ENCODE results near the gene SUV39H2.
"Not testable (repeated sequence)": the region's sequence is repeated elsewhere in the genome, so short reads cannot be mapped to it uniquely, and the experiment has no call there.

Gene SUV39H2

DNA sequence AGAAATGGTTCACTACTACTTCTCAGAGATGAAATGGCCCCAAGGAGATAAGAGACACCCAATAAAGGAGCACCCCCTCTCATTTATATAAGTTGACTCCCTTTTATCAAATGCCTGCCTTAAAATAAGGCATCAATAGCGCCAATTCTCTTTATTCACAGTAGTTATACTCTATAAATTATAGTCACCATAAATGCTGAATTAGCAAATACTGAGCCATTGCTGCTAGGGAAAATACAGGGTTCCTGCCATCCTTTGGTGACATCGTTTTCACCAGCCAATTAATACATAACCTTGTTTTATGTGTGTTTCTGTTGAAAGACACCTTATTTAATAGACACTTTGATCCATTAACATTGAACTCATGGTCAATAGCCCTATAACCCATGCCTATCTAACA, 46.6 kb downstream of the SUV39H2 start:
- CTCF ChIA-PET = no interaction called here

DNA sequence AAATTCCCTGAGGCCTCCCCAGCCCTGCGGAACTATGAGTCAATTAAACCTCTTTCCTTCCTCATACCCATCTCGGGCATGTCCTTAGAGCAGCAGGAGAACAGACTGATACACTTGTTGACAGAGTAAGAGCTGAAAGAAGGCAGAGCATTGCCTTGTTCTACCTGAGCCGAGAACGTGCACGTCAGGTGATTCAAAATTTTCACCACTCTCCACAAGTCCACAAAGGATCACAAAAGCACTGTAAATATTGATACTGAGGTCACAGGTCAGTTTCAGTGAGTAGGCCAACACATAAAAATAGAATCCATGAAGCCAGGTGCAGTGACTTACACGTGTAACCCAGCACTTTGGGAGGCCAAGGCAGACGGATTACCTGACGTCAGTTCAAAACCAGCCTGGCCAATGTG, 47.4 kb downstream of the SUV39H2 start:
- CTCF ChIA-PET = no interaction called here
- no peak for DNase-seq (ENCODE audit: low spot score)
- TF ChIP-seq, protein P1, sequence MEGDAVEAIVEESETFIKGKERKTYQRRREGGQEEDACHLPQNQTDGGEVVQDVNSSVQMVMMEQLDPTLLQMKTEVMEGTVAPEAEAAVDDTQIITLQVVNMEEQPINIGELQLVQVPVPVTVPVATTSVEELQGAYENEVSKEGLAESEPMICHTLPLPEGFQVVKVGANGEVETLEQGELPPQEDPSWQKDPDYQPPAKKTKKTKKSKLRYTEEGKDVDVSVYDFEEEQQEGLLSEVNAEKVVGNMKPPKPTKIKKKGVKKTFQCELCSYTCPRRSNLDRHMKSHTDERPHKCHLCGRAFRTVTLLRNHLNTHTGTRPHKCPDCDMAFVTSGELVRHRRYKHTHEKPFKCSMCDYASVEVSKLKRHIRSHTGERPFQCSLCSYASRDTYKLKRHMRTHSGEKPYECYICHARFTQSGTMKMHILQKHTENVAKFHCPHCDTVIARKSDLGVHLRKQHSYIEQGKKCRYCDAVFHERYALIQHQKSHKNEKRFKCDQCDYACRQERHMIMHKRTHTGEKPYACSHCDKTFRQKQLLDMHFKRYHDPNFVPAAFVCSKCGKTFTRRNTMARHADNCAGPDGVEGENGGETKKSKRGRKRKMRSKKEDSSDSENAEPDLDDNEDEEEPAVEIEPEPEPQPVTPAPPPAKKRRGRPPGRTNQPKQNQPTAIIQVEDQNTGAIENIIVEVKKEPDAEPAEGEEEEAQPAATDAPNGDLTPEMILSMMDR (conservative IDR thresholded peaks at IDR 0.05; ENCODE audit: low read depth) = no peak
- POLR2A ChIA-PET (ENCODE audit: low non-redundant PET) = no interaction called here
- H3K27ac ChIP-seq = no peak overlapping the region

More for the DNA sequence above, 46.6 kb downstream of the SUV39H2 start:
- TF ChIP-seq, protein P1 (conservative IDR thresholded peaks at IDR 0.05; ENCODE audit: low read depth) = no peak
- no peak overlapping the region for H3K27ac ChIP-seq
- DNase-seq (ENCODE audit: low spot score) = no peak
- POLR2A ChIA-PET (ENCODE audit: low non-redundant PET) = no interaction called here

DNA sequence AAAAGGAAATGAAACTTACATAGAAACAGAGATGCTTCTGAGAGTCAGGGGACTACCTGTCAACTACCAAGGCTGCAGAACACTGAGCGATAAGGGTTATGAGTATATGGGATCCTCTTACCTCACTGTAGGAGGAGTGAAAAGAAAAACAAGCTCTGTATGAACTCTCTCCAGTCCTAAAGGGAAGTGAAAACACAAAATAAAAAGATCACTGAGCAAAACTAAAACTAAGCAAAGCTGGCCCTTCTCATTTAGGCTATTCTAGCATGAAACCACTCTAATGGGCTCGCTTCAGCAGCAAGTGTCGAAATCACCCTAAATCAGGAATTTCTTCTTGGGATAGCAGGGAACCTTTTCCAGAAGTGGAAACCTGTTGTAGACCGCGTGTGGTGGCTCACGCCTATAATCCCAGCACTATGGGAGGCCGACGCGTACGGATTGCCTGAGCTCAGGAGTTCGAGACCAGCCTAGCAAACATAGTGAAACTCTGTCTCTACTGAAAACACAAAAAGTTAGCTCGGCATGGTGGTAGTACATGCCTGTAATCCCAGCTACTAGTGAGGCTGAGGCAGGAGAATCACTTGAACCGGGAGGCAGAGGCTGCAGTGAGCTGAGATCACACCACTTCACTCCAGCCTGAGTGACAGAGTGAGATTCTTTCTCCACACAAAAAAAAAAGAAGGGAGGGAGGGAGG, 48.2 kb downstream of the SUV39H2 start:
- no peak for DNase-seq (ENCODE audit: low spot score)
- TF ChIP-seq, protein P1 (conservative IDR thresholded peaks at IDR 0.05; ENCODE audit: low read depth) = no peak
- ChIA-PET CTCF (no interaction called here), POLR2A (ENCODE audit: low non-redundant PET) (no interaction called here)
- H3K27ac ChIP-seq = no peak overlapping the region

DNA sequence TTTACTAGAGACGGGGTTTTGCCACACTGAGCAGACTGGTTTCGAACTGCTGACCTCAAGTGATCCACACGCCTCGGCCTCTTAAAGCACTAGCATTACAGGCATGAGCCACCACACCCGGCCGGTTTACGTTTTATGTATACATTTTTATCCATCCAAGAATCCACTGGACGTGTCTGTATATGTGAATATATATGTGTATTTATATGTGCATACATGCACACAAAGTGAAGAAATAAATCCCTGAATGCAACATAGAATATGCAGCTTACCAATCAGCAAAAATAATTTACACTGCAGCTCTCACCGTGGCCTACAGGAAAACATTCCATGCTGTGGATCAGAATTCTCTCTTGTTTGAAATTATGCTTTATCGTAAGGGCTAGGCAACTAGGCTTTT, 51.9 kb downstream of the SUV39H2 start:
- DNase-seq (ENCODE audit: low spot score) = no peak
- POLR2A ChIA-PET (ENCODE audit: low non-redundant PET) = no interaction called here
- TF ChIP-seq, protein P1 (conservative IDR thresholded peaks at IDR 0.05; ENCODE audit: low read depth) = no peak
- CTCF ChIA-PET = interaction anchor here (0.6 kb wide), 1 partner anchor 32 kb away, joined by 3 read pairs; no protein-coding TSS in a partner anchor
- H3K27ac ChIP-seq = no peak overlapping the region

DNA sequence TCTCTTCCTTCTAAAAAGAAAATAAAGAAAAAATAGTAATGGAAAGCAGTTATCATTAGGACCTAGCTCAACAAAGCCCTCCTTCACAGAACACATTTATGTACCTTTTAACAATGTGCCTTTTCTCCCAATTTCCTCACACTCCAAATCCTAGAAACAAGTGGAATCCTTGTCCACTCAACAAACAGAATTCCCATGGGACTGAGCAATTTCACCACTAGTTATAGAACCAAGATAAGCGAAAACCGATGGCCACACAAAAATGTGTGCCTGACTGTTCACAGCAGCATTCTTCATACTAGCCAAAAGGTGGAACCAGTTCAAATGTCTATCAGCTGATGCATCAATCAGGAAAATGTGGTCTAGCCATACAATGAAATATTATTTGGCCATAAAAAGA, 57.9 kb downstream of the SUV39H2 start:
- POLR2A ChIA-PET (ENCODE audit: low non-redundant PET) = no interaction called here
- H3K27ac ChIP-seq = no peak overlapping the region

DNA sequence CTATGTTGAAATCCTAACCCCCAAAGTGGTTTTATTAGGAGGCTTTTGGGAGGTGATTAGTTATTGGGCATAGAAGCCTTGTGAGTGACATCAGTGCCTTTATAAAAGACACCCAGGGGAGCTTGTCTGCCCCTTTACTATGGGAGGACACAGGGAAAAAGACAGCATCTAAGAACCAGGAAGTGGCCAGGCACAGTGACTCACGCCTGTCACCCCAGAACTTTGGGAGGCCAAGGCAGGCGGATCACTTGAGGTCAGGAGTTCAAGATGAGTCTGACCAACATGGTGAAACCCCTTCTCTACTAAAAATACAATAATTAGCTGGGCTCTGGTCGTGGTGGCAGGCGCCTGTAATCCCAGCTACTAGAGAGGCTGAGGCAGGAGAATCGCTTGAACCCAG, 60.3 kb downstream of the SUV39H2 start:
- DNase-seq (ENCODE audit: low spot score); POLR2A ChIA-PET (ENCODE audit: low non-redundant PET); H3K27ac ChIP-seq; CTCF ChIA-PET: not testable (repeated sequence)

More for the DNA sequence above, 57.9 kb downstream of the SUV39H2 start:
- CTCF ChIA-PET = interaction anchor here (0.6 kb wide), 1 partner anchor 53 kb away, joined by 5 read pairs; no protein-coding TSS in a partner anchor
- DNase-seq (ENCODE audit: low spot score) = no peak
- TF ChIP-seq, protein P1 (conservative IDR thresholded peaks at IDR 0.05; ENCODE audit: low read depth) = no peak

DNA sequence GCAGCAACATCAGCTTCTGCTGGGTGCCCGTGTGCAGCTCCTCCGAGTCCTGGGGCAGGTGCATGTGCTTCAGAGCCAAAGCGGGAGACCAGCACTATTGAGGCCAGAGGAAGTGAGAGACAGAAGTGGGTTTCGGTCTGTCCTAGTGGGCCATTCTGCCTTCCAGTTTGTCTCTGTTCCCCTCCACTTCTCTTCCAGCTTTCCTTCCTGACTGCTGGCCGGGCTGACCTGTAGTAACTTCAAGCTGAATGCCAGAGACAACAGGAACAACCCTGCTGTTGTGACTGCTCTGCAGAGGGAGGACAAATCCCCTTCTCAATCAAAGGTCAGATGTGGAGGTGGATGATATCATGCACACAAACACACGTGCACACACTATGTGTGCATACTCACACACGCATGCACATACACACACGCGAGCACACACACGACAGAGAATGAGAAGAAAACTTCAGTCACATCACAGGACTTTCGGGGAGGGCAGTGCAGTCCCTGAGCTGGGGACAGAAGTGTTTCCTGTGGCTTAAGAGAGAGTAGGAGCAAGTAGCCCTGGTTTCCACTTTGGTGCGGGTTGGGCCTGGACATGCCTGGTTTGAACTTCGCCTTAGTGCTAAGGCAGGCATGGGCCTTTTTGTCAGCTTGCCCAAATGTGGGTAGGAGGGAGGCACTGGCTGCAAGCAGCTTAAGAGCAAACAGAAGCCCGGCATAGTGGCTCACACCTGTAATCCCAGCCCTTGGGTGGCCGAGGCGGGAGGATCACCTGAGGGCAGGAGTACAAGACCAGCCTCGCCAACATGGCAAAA, 63.7 kb downstream of the SUV39H2 start:
- DNase-seq (ENCODE audit: low spot score); CTCF ChIA-PET: not testable (repeated sequence)
- peak overlapping the region; percentile 48 for H3K27ac ChIP-seq
- POLR2A ChIA-PET (ENCODE audit: low non-redundant PET) = interaction anchor here (0.6 kb wide), 1 partner anchor 269 kb away, joined by 5 read pairs; no protein-coding TSS in a partner anchor

DNA sequence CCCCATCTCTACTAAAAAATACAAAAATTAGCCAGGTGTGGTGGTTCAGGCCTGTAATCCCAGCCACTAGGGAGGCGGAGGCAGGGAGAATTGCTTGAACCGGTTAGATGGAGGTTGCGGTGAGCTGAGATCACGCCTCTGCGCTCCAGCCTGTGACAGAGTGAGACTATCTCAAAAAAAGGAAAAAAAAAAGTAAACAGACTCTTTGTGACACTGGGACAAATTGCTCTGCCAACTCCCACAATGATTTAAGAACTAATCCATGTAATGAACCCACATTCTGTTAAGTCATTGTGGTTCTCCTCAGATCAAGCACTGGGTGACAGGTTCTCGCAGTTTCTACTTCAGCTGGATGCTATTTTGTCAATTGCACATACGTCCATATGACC, 64.3 kb downstream of the SUV39H2 start:
- peak overlapping the region; percentile 48 for H3K27ac ChIP-seq
- CTCF ChIA-PET = not testable (repeated sequence)

More for the DNA sequence above, 64.3 kb downstream of the SUV39H2 start:
- DNase-seq (ENCODE audit: low spot score); POLR2A ChIA-PET (ENCODE audit: low non-redundant PET): not testable (repeated sequence)

Data from RWPE1 (cell line).